Right lobe of liver (tissue), 6 donors: Measurements from ENCODE around the gene ZNF746. TPM values are rescaled to one million over a fixed set of nuclear protein-coding genes. Genes with fewer than 3 reads are reported as not detected.

Experiments
- ATAC-seq, 4 donors: fragments of 200-7000 bp; cut with Tn5 transposase; one replicate each; pipeline ENCODE4 v1.9.1; 2020; ENCODE audit warnings: mild to moderate bottlenecking in 4 of 4, moderate library complexity in 4 of 4
- DNase-seq, 3 donors: peaks; one replicate each; pipeline ENCODE4 v3.0.0-alpha.2; 2020
- H3K27ac ChIP-seq, 3 donors: fragments of 200-600 bp; one replicate each; pipeline ENCODE4 v1.8.0; 2022
- H3K27me3 ChIP-seq, 2 donors: fragments of 200-600 bp; one replicate each; pipeline ENCODE4 v1.8.0; 2022
- H3K36me3 ChIP-seq, 4 donors: fragments of 200-600 bp; sonication (generic) in 1 of 4; one replicate each; pipeline versions ENCODE4 v1.5.1 to v1.8.0; 2017 to 2022; ENCODE audit warnings: control low read depth in 1 of 4
- H3K4me1 ChIP-seq, 4 donors: fragments of 200-600 bp; sonication (generic) in 1 of 4; one replicate each; pipeline versions ENCODE4 v1.5.1 to v1.8.0; 2017 to 2022; ENCODE audit warnings: control low read depth in 1 of 4
- H3K4me3 ChIP-seq, 3 donors: fragments of 200-600 bp; one replicate each; pipeline ENCODE4 v1.8.0; 2022
- H3K9me3 ChIP-seq, 4 donors: fragments of 200-600 bp; sonication (generic) in 1 of 4; one replicate each; pipeline versions ENCODE4 v1.5.1 to v1.8.0; 2017 to 2022; ENCODE audit warnings: control low read depth in 1 of 4
- POLR2A ChIP-seq: fragments of 450-650 bp; IDR thresholded peaks from one replicate; pipeline ENCODE4 v1.6.1; 2017; ENCODE audit warnings: antibody characterized with exemption, mild to moderate bottlenecking
- WGBS: methylation state at CpG from one replicate; pipeline ENCODE4 v1.1.6; 2018; ENCODE audit warnings: low coverage, low lambda C conversion rate; ENCODE audit not compliant: insufficient coverage; ENCODE audit errors: missing lambda C conversion rate; 5-methylcytosine and 5-hydroxymethylcytosine counted together
- intact Hi-C, 2 donors: fragments of 100-400 bp; cut with DNase I; formaldehyde crosslinking; loops; one replicate each; pipeline versions ENCODE4 v1.11.2 to v1.14.1; 2022
- total RNA-seq, 6 experiments: library from RNA; depleted of rRNA in 2 of 6; stranded (reverse); fragments of >200 nt in 2 of 6; fragmentation: NEBNext Ultra II Directional in 3 of 6; extraction: Animal tissue kit (Norgen Biotek cat#: 25700) in 3 of 6; gene quantifications; one replicate each; pipeline versions ENCODE4 v1.1.0 to v1.2.4, GENCODE V29; 2016 to 2023
- TF ChIP-seq, protein P1 (sequence below), 4 donors: fragments of 200-600 bp in 3 of 4; fragments of 450-650 bp in 1 of 4; IDR thresholded peaks; one replicate each; pipeline versions ENCODE4 v1.5.1 to v1.8.0; 2016 to 2022; ENCODE audit warnings: antibody characterized with exemption in 4 of 4, mild to moderate bottlenecking in 2 of 4
- donor health status: DM: no; HTN: yes; CAD: no.
- donor health status: DM: no; HTN: no; CAD: no.
- donor health status: DM: no; HTN: no; CAD: no.
- donor health status: DM: no; HTN: yes; CAD: no.
- donor health status: DM: no; HTN: yes; CAD: no.

The ZNF746 gene
- total RNA-seq, 6 experiments from 2014 or later, result 7.9 to 15.8 (median 10.4) TPM

- Histone ChIP-seq H3K4me1 (peaks cover 0 to 14% (median 0%) of the 10 kb centered on the region in 4 donors), H3K9me3 (no peaks in the 10 kb centered on the region), H3K27ac (no peak overlapping the region), H3K4me3 (no peak overlapping the region), H3K27me3 (no peaks in the 10 kb centered on the region), H3K36me3 (peaks cover 0 to 32% (median 5%) of the 10 kb centered on the region in 4 donors)
- TF ChIP-seq, protein P1, sequence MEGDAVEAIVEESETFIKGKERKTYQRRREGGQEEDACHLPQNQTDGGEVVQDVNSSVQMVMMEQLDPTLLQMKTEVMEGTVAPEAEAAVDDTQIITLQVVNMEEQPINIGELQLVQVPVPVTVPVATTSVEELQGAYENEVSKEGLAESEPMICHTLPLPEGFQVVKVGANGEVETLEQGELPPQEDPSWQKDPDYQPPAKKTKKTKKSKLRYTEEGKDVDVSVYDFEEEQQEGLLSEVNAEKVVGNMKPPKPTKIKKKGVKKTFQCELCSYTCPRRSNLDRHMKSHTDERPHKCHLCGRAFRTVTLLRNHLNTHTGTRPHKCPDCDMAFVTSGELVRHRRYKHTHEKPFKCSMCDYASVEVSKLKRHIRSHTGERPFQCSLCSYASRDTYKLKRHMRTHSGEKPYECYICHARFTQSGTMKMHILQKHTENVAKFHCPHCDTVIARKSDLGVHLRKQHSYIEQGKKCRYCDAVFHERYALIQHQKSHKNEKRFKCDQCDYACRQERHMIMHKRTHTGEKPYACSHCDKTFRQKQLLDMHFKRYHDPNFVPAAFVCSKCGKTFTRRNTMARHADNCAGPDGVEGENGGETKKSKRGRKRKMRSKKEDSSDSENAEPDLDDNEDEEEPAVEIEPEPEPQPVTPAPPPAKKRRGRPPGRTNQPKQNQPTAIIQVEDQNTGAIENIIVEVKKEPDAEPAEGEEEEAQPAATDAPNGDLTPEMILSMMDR (IDR thresholded peaks at IDR 0.05), result no peak
- no peak for TF ChIP-seq POLR2A
- 90% methylated on average over 6 of the region's 11 CpGs for WGBS
- ATAC-seq (no peak), DNase-seq (no peak)
- intact Hi-C loops, result no loop called here
Measured at GRCh38 chr7:149456506-149457421, 40.8 kb downstream of the ZNF746 start.

- ATAC-seq, result no peak
- H3K9me3 ChIP-seq, result no peaks in the 10 kb centered on the region
- no peak overlapping the region for H3K4me3 ChIP-seq
- H3K36me3 ChIP-seq, result peaks cover 0 to 42% (median 7%) of the 10 kb centered on the region in 4 donors
- peaks cover 0 to 14% (median 0%) of the 10 kb centered on the region in 4 donors for H3K4me1 ChIP-seq
- no peak overlapping the region for H3K27ac ChIP-seq
- TF ChIP-seq, protein P1 (IDR thresholded peaks at IDR 0.05), result no peak
- no peak for TF ChIP-seq POLR2A
- intact Hi-C loops, result no loop called here
- H3K27me3 ChIP-seq, result no peaks in the 10 kb centered on the region
- 81% methylated on average over 15 of the region's 24 CpGs for WGBS
- DNase-seq, result no peak
Measured at GRCh38 chr7:149455175-149455950, 42.2 kb downstream of the ZNF746 start.

GRCh38 chr7:149454750-149455149 is 42.9 kb downstream of the ZNF746 start:
- ATAC-seq (no peak), DNase-seq (no peak)
- Histone ChIP-seq H3K27ac (no peak overlapping the region), H3K36me3 (peaks cover 0 to 48% (median 12%) of the 10 kb centered on the region in 4 donors), H3K9me3 (no peaks in the 10 kb centered on the region), H3K27me3 (no peaks in the 10 kb centered on the region), H3K4me3 (no peak overlapping the region), H3K4me1 (peaks cover 0 to 14% (median 0%) of the 10 kb centered on the region in 4 donors)
- TF ChIP-seq, protein P1 (IDR thresholded peaks at IDR 0.05), result no peak
- no peak for TF ChIP-seq POLR2A
- intact Hi-C loops, result no loop called here
- WGBS, result 100% methylated on average over 5 of the region's 5 CpGs

- DNase-seq, result no peak
- H3K4me3 ChIP-seq, result no peak overlapping the region
- TF ChIP-seq, protein P1 (IDR thresholded peaks at IDR 0.05), result no peak
- no peak for TF ChIP-seq POLR2A
- H3K27me3 ChIP-seq, result no peaks in the 10 kb centered on the region
- H3K4me1 ChIP-seq, result peaks cover 0 to 10% (median 0%) of the 10 kb centered on the region in 4 donors
- intact Hi-C loops, result no loop called here
- no peaks in the 10 kb centered on the region for H3K9me3 ChIP-seq
- no peak overlapping the region for H3K27ac ChIP-seq
- 81% methylated on average over 3 of the region's 10 CpGs for WGBS
- ATAC-seq, result no peak
- H3K36me3 ChIP-seq, result peaks cover 0 to 55% (median 13%) of the 10 kb centered on the region in 4 donors
Measured at GRCh38 chr7:149454006-149454405, 43.6 kb downstream of the ZNF746 start.
